GM12892 (cell line): ENCODE results near the gene CLMN.

Experiments
- DNase-seq: peaks from one replicate; pipeline ENCODE4 v3.0.0; 2011; ENCODE audit not compliant: insufficient read length
- FAIRE-seq: peaks from 2 replicates; lab custom pipeline; 2011; peaks lifted over from hg19 to GRCh38; lab: Jason Lieb, UNC
- POLR2A ChIP-seq: IDR thresholded peaks from 2 replicates; pipeline ENCODE4 v1.6.1; 2011; ENCODE audit warnings: low read depth, low read length, control low read depth
- POLR2AphosphoS5 ChIP-seq: IDR thresholded peaks from 2 replicates; pipeline ENCODE4 v1.6.1; 2011; ENCODE audit warnings: low read depth, low read length, control low read depth
- TAF1 ChIP-seq: IDR thresholded peaks from 2 replicates; pipeline ENCODE4 v1.6.1; 2011; ENCODE audit warnings: low read depth, mild to moderate bottlenecking, control low read depth, low read length, borderline replicate concordance

The CLMN gene

GRCh38 chr14:95250140-95250769 is 69.5 kb downstream of the CLMN start:
- TF ChIP-seq TAF1 (no peak), POLR2A (no peak)
- DNase-seq (no peak), FAIRE-seq (no peak)

- TF ChIP-seq POLR2AphosphoS5 (no peak), POLR2A (no peak), TAF1 (no peak)
- DNase-seq (no peak), FAIRE-seq (no peak)
These were observed 71.3 kb downstream of the CLMN start for GRCh38 chr14:95248432-95248831.

GRCh38 chr14:95246870-95247269 is 72.8 kb downstream of the CLMN start:
- no peak for DNase-seq
- TF ChIP-seq POLR2A (no peak), TAF1 (no peak), POLR2AphosphoS5 (no peak)
- FAIRE-seq, result no peak

GRCh38 chr14:95245334-95245733 is 74.4 kb downstream of the CLMN start:
- no peak for TF ChIP-seq POLR2AphosphoS5
- TF ChIP-seq POLR2A, result no peak
- no peak for TF ChIP-seq TAF1
- FAIRE-seq, result no peak

GRCh38 chr14:95244587-95244986 is 75.1 kb downstream of the CLMN start:
- no peak for TF ChIP-seq TAF1
- TF ChIP-seq POLR2A, result no peak
- TF ChIP-seq POLR2AphosphoS5, result no peak
- FAIRE-seq (no peak), DNase-seq (no peak)

More at GRCh38 chr14:95245334-95245733, 74.4 kb downstream of the CLMN start:
- DNase-seq, result no peak

GRCh38 chr14:95242870-95243269 is 76.8 kb downstream of the CLMN start:
- DNase-seq (no peak), FAIRE-seq (no peak)
- TF ChIP-seq POLR2AphosphoS5 (no peak), TAF1 (no peak), POLR2A (no peak)

- no peak for TF ChIP-seq POLR2A
- TF ChIP-seq POLR2AphosphoS5, result no peak
- TF ChIP-seq TAF1, result no peak
- FAIRE-seq (no peak), DNase-seq (no peak)
These were observed 78.6 kb downstream of the CLMN start for GRCh38 chr14:95240859-95241813.

- DNase-seq (no peak), FAIRE-seq (no peak)
- TF ChIP-seq TAF1 (no peak), POLR2AphosphoS5 (no peak)
These were observed 81.0 kb downstream of the CLMN start for GRCh38 chr14:95238487-95239298.

- no peak for FAIRE-seq
- TF ChIP-seq POLR2AphosphoS5, result no peak
- no peak for TF ChIP-seq TAF1
- no peak for TF ChIP-seq POLR2A
- DNase-seq, result no peak
These were observed 81.8 kb downstream of the CLMN start for GRCh38 chr14:95237958-95238340.

- no peak for DNase-seq
- no peak for FAIRE-seq
- TF ChIP-seq POLR2A, result no peak
- TF ChIP-seq TAF1, result no peak
- no peak for TF ChIP-seq POLR2AphosphoS5
These were observed 82.4 kb downstream of the CLMN start for GRCh38 chr14:95237121-95237957.
